Endothelial cell (in vitro differentiated cells): ENCODE results near the gene KLHDC10. TPM values are rescaled to one million over a fixed set of nuclear protein-coding genes. Genes with fewer than 3 reads are reported as not detected.

Source experiments
- DNase-seq: peaks from one replicate; pipeline ENCODE4 v3.0.0; 2021; ENCODE audit warnings: low spot score
- H3K27ac Mint-ChIP-seq: one replicate; pipeline ENCODE4 v1.8.0; 2021; ENCODE audit warnings: mixed read lengths, inconsistent platforms; ENCODE audit not compliant: unreplicated experiment
- H3K27me3 Mint-ChIP-seq: one replicate; pipeline ENCODE4 v1.8.0; 2021; ENCODE audit warnings: mild to moderate bottlenecking, moderate library complexity, mixed read lengths, inconsistent platforms; ENCODE audit not compliant: unreplicated experiment
- H3K36me3 Mint-ChIP-seq: one replicate; pipeline ENCODE4 v1.8.0; 2021; ENCODE audit warnings: mild to moderate bottlenecking, low read depth, mixed read lengths, inconsistent platforms; ENCODE audit not compliant: unreplicated experiment
- H3K4me1 Mint-ChIP-seq: one replicate; pipeline ENCODE4 v1.8.0; 2021; ENCODE audit warnings: mild to moderate bottlenecking, mixed read lengths, inconsistent platforms; ENCODE audit not compliant: unreplicated experiment
- H3K4me3 Mint-ChIP-seq: one replicate; pipeline ENCODE4 v1.8.0; 2021; ENCODE audit warnings: mild to moderate bottlenecking, mixed read lengths, inconsistent platforms; ENCODE audit not compliant: unreplicated experiment
- H3K9me3 Mint-ChIP-seq: one replicate; pipeline ENCODE4 v1.8.0; 2021; ENCODE audit warnings: mixed read lengths, inconsistent platforms; ENCODE audit not compliant: unreplicated experiment
- total RNA-seq: library from RNA; stranded (reverse); fragmentation: NEBNext Ultra II Directional; extraction: Animal tissue kit (Norgen Biotek cat#: 25700); gene quantifications from one replicate; pipeline ENCODE4 v1.2.1, GENCODE V29; 2021; ENCODE audit not compliant: unreplicated experiment
- TF ChIP-seq, protein P1 (sequence below): fragments of 200-600 bp; sonication (generic); IDR thresholded peaks from one replicate; pipeline ENCODE4 v1.5.0; 2021; ENCODE audit warnings: antibody characterized with exemption; ENCODE audit not compliant: unreplicated experiment

KLHDC10 gene
- total RNA-seq, 1 donor from 2014 or later, result 28.8 TPM

- no peak for DNase-seq
- Mint-ChIP-seq H3K36me3 (peaks cover 6% of the 10 kb centered on the region), H3K27me3 (peaks cover 2% of the 10 kb centered on the region), H3K4me3 (peak overlapping the region; percentile 18), H3K9me3 (no peaks in the 10 kb centered on the region), H3K27ac (peak overlapping the region; percentile 54), H3K4me1 (no peaks in the 10 kb centered on the region)
- TF ChIP-seq, protein P1, sequence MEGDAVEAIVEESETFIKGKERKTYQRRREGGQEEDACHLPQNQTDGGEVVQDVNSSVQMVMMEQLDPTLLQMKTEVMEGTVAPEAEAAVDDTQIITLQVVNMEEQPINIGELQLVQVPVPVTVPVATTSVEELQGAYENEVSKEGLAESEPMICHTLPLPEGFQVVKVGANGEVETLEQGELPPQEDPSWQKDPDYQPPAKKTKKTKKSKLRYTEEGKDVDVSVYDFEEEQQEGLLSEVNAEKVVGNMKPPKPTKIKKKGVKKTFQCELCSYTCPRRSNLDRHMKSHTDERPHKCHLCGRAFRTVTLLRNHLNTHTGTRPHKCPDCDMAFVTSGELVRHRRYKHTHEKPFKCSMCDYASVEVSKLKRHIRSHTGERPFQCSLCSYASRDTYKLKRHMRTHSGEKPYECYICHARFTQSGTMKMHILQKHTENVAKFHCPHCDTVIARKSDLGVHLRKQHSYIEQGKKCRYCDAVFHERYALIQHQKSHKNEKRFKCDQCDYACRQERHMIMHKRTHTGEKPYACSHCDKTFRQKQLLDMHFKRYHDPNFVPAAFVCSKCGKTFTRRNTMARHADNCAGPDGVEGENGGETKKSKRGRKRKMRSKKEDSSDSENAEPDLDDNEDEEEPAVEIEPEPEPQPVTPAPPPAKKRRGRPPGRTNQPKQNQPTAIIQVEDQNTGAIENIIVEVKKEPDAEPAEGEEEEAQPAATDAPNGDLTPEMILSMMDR, result no peak
These were observed 90.1 kb downstream of the KLHDC10 start for GRCh38 chr7:130160455-130160854.

DNA sequence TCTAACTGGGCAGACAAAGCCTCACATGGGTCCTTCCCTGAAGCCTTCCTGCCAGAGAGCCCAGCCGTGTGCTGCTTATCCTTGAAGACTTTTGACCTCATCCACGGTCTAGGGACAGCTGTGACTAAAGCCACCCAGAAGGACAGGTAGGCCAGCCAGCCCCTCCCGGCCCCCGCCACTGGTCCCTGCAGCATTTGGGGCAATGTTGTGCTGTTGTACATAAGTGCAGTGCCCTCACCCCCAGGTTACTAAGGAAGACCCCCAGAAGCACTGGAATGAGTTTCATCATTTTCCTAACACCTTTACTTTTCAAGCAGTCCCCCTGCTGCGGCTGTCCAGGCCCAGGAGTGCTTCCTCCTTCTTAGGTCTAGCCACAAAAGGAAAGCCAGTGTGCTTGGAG, 91.9 kb downstream of the KLHDC10 start:
- Mint-ChIP-seq H3K9me3 (no peaks in the 10 kb centered on the region), H3K36me3 (peaks cover 3% of the 10 kb centered on the region), H3K27ac (no peak overlapping the region), H3K4me1 (no peaks in the 10 kb centered on the region), H3K27me3 (no peaks in the 10 kb centered on the region), H3K4me3 (no peak overlapping the region)
- no peak for DNase-seq
- TF ChIP-seq, protein P1, result no peak

DNA sequence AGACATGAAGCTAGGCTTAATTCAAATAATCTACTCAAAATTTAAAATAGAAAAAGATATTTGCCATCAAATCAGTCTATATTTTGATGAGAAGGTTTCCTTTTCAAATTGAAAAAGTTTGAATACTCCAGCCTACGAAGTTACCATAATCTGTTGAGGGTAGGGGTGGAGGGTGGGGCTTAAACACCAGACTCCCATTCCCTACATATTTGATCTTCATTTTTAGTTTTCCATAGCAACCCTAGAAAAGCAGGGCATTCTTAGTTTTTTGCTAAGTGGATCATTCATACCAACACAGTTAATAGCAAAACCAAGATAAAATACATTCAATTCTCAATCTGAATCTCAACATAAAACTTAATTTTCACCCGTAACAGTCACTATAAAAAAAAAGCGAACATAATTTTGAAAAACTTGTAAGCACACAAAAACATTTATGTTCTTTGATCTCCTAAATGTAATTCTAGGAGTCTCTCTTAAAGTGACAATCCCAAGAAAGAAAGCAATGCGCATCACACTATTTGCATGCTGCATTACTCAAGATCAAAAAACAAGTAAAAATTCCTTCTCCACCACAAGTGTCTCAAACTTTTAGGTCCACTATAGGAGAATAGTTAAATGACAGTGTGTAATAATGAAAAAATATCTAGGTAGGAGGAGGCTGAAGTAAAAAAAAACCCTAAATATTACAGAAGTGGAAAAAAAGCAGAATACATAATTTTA, 104.1 kb downstream of the KLHDC10 start:
- Mint-ChIP-seq H3K27me3 (no peaks in the 10 kb centered on the region), H3K36me3 (peaks cover 4% of the 10 kb centered on the region), H3K27ac (no peak overlapping the region), H3K9me3 (no peaks in the 10 kb centered on the region), H3K4me3 (no peak overlapping the region), H3K4me1 (no peaks in the 10 kb centered on the region)
- no peak for DNase-seq
- TF ChIP-seq, protein P1, result no peak

- no peak overlapping the region for H3K4me3 Mint-ChIP-seq
- H3K9me3 Mint-ChIP-seq, result no peaks in the 10 kb centered on the region
- H3K27me3 Mint-ChIP-seq, result peaks cover 2% of the 10 kb centered on the region
- no peak for DNase-seq
- peaks cover 4% of the 10 kb centered on the region for H3K36me3 Mint-ChIP-seq
- H3K27ac Mint-ChIP-seq, result no peak overlapping the region
- TF ChIP-seq, protein P1, result no peak
- no peaks in the 10 kb centered on the region for H3K4me1 Mint-ChIP-seq
These were observed 107.9 kb downstream of the KLHDC10 start for GRCh38 chr7:130178251-130178650.

GRCh38 chr7:130179631-130180030, 109.3 kb downstream of the KLHDC10 start:
- Mint-ChIP-seq H3K4me1 (no peaks in the 10 kb centered on the region), H3K27me3 (peaks cover 2% of the 10 kb centered on the region), H3K9me3 (no peaks in the 10 kb centered on the region), H3K27ac (no peak overlapping the region), H3K4me3 (no peak overlapping the region), H3K36me3 (peaks cover 4% of the 10 kb centered on the region)
- TF ChIP-seq, protein P1, result no peak
- DNase-seq, result no peak
